Keratinocyte (primary cell): ENCODE results near the gene TANK. TPM values are rescaled to one million over a fixed set of nuclear protein-coding genes. Genes with fewer than 3 reads are reported as not detected.

ENCODE experiments used
- DNase-seq: peaks from one replicate; pipeline ENCODE4 v3.0.0-alpha.2; 2011; ENCODE audit warnings: low read depth, missing footprints, low spot score
- FAIRE-seq: peaks from 2 replicates; lab custom pipeline; 2011; peaks lifted over from hg19 to GRCh38; lab: Jason Lieb, UNC
- H2AFZ ChIP-seq: 2 replicates; pipeline ENCODE4 v1.6.0; 2012; ENCODE audit warnings: low read length, control low read depth, inconsistent platforms; ENCODE audit not compliant: control insufficient read depth
- H3K27ac ChIP-seq: 2 replicates; pipeline ENCODE4 v1.5.1; 2011; ENCODE audit warnings: low read length; ENCODE audit not compliant: control insufficient read depth, insufficient read depth
- H3K27me3 ChIP-seq: 3 replicates; pipeline ENCODE4 v1.6.0; 2011; ENCODE audit warnings: low read length; ENCODE audit not compliant: control insufficient read depth, insufficient read depth; ENCODE audit errors: extremely low read depth
- H3K36me3 ChIP-seq, 2 experiments: 2 replicates in 1 of 2; 3 replicates in 1 of 2; pipeline ENCODE4 v1.5.1; 2011; ENCODE audit warnings: low read length in 2 of 2, mild to moderate bottlenecking in 1 of 2; ENCODE audit not compliant: control insufficient read depth in 2 of 2, insufficient read depth in 2 of 2; ENCODE audit errors: extremely low read depth in 1 of 2
- H3K4me1 ChIP-seq: 3 replicates; pipeline ENCODE4 v1.5.1; 2011; ENCODE audit warnings: low read length; ENCODE audit not compliant: control insufficient read depth, insufficient read depth; ENCODE audit errors: extremely low read depth
- H3K4me2 ChIP-seq: 3 replicates; pipeline ENCODE4 v1.6.0; 2011; ENCODE audit warnings: low read depth, low read length; ENCODE audit not compliant: control insufficient read depth, insufficient read depth; ENCODE audit errors: extremely low read depth
- H3K4me3 ChIP-seq, 3 experiments: fragments of 200-600 bp in 1 of 3; sonication (generic) in 1 of 3; 2 replicates in 2 of 3; 3 replicates in 1 of 3; pipeline ENCODE4 v1.5.1; 2011 to 2016; ENCODE audit warnings: low read length in 3 of 3, mild to moderate bottlenecking in 3 of 3, control low read depth in 2 of 3, inconsistent platforms in 1 of 3, low read depth in 1 of 3, mixed read lengths in 1 of 3, mixed run types in 1 of 3, moderate library complexity in 1 of 3; ENCODE audit not compliant: control insufficient read depth in 2 of 3, insufficient read depth in 2 of 3; ENCODE audit errors: extremely low read depth in 1 of 3
- H3K79me2 ChIP-seq: 2 replicates; pipeline ENCODE4 v1.6.0; 2012; ENCODE audit warnings: low read length; ENCODE audit not compliant: control insufficient read depth, insufficient read depth
- H3K9ac ChIP-seq: 3 replicates; pipeline ENCODE4 v1.6.0; 2011; ENCODE audit warnings: low read length; ENCODE audit not compliant: control insufficient read depth, insufficient read depth; ENCODE audit errors: extremely low read depth
- H3K9me1 ChIP-seq: 3 replicates; pipeline ENCODE4 v1.6.0; 2011; ENCODE audit warnings: low read length; ENCODE audit not compliant: control insufficient read depth, insufficient read depth; ENCODE audit errors: extremely low read depth
- H3K9me3 ChIP-seq: 2 replicates; pipeline ENCODE4 v1.5.1; 2012; ENCODE audit warnings: low read depth, low read length; ENCODE audit not compliant: control insufficient read depth
- H4K20me1 ChIP-seq: 3 replicates; pipeline ENCODE4 v1.6.0; 2011; ENCODE audit warnings: low read length; ENCODE audit not compliant: control insufficient read depth, insufficient read depth; ENCODE audit errors: extremely low read depth
- CTCF ChIP-seq, 3 experiments: IDR thresholded peaks in 1 of 3; conservative IDR thresholded peaks in 1 of 3; optimal IDR thresholded peaks in 1 of 3; 2 replicates in 2 of 3; 3 replicates in 1 of 3; pipeline versions ENCODE3 to v1.5.1; 2011; ENCODE audit warnings: low read length in 3 of 3, mild to moderate bottlenecking in 3 of 3, moderate library complexity in 2 of 3, control low read depth in 1 of 3, inconsistent platforms in 1 of 3; ENCODE audit not compliant: insufficient read depth in 2 of 3; ENCODE audit errors: extremely low read depth in 1 of 3
- EZH2 ChIP-seq: IDR thresholded peaks from one replicate; pipeline ENCODE4 v1.6.1; 2012; ENCODE audit warnings: inconsistent platforms, mild to moderate bottlenecking, low read length, moderate library complexity
- dilution Hi-C: fragments of 300-500 bp; cut with MboI; formaldehyde crosslinking; loops from one replicate; pipeline ENCODE4 v1.7.0; 2020; ENCODE audit warnings: low sequenced_read_pairs; ENCODE audit not compliant: extremely low pct_ligation_motif_present
- polyA plus RNA-seq, 5 experiments: library from polyadenylated mRNA; depleted of rRNA in 3 of 5; stranded (reverse) in 3 of 5; stranded (forward) in 1 of 5; unstranded in 1 of 5; fragments of >200 nt; gene quantifications; 1 replicate in 1 of 5; 2 replicates in 3 of 5; 3 replicates in 1 of 5; pipeline versions ENCODE4 v1.2.1 to v1.2.3, GENCODE V29; 2011 to 2012; ENCODE audit warnings: missing spikeins in 2 of 5, low read depth in 1 of 5, low replicate concordance in 1 of 5

The TANK gene
- polyA plus RNA-seq, 1 donor (not counting 4 experiments of a cell fraction or from before 2014, with no cell fraction given) = 47.2 TPM

- no peak overlapping the region for H2AFZ ChIP-seq
- H3K27ac ChIP-seq = no peak overlapping the region
- no peaks in the 10 kb centered on the region for H3K9me1 ChIP-seq
- H3K9me3 ChIP-seq = no peaks in the 10 kb centered on the region
- H3K79me2 ChIP-seq = no peaks in the 10 kb centered on the region
- no peaks in the 10 kb centered on the region for H4K20me1 ChIP-seq
- H3K4me1 ChIP-seq = peaks cover 19% of the 10 kb centered on the region
- no peaks in the 10 kb centered on the region for H3K27me3 ChIP-seq
- H3K9ac ChIP-seq = no peak overlapping the region
- no peak for FAIRE-seq
- H3K4me3 ChIP-seq = no peak overlapping the region
- DNase-seq = no peak
- no peaks in the 10 kb centered on the region for H3K36me3 ChIP-seq
- no peak overlapping the region for H3K4me2 ChIP-seq
- dilution Hi-C loops = no loop called here
- TF ChIP-seq EZH2 = no peak
- no peak for TF ChIP-seq CTCF (optimal IDR thresholded peaks at IDR 0.05 in 1 of 3, IDR thresholded peaks at IDR 0.05 in 1 of 3, conservative IDR thresholded peaks at IDR 0.05 in 1 of 3; ENCODE audit: extremely low read depth in 1 of 3, insufficient read depth in 2 of 3, low read length in 3 of 3)
Measured at GRCh38 chr2:161120775-161121174, 39.5 kb upstream of the TANK start.

GRCh38 chr2:161121622-161122021 is 38.6 kb upstream of the TANK start:
- DNase-seq (no peak), FAIRE-seq (no peak)
- Histone ChIP-seq H3K9me3 (no peaks in the 10 kb centered on the region), H3K79me2 (no peaks in the 10 kb centered on the region), H3K27me3 (no peaks in the 10 kb centered on the region), H3K4me3 (no peak overlapping the region), H4K20me1 (no peaks in the 10 kb centered on the region), H3K36me3 (no peaks in the 10 kb centered on the region), H3K9ac (no peak overlapping the region), H3K4me1 (peaks cover 19% of the 10 kb centered on the region), H3K9me1 (no peaks in the 10 kb centered on the region), H3K4me2 (no peak overlapping the region), H2AFZ (no peak overlapping the region), H3K27ac (no peak overlapping the region)
- dilution Hi-C loops = no loop called here
- TF ChIP-seq CTCF (optimal IDR thresholded peaks at IDR 0.05 in 1 of 3, IDR thresholded peaks at IDR 0.05 in 1 of 3, conservative IDR thresholded peaks at IDR 0.05 in 1 of 3; ENCODE audit: extremely low read depth in 1 of 3, insufficient read depth in 2 of 3, low read length in 3 of 3) = no peak
- no peak for TF ChIP-seq EZH2
